ELF-1 (cell line): ENCODE results near the gene TBRG4.
"Not testable (repeated sequence)": the region's sequence is repeated elsewhere in the genome, so short reads cannot be mapped to it uniquely, and the experiment has no call there.

Experiments
- DNase-seq: peaks from one replicate; pipeline ENCODE4 v3.0.0-alpha.2; 2016; ENCODE audit warnings: low read depth, low spot score

TBRG4 gene

DNA sequence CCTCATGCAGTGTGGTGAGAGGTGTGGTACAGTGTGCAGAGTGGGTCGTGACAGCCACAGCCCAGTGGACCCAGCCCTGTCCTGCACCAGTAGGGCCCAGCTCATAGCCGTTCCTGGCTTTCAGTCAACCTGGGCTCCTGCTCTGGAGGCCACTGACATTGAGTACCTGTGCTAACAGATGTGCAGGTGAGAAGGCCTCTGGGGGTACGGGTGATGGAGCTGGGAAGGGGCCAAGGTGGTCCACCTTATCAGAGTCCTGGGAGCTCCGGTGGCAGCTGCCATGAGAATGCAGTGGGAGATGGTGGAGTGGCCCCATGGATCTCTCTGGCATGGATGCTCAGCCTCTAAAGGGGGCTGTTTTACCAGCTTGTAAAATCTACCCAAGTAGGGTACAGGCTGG, 6.1 kb upstream of the TBRG4 start:
- no peak for DNase-seq

DNA sequence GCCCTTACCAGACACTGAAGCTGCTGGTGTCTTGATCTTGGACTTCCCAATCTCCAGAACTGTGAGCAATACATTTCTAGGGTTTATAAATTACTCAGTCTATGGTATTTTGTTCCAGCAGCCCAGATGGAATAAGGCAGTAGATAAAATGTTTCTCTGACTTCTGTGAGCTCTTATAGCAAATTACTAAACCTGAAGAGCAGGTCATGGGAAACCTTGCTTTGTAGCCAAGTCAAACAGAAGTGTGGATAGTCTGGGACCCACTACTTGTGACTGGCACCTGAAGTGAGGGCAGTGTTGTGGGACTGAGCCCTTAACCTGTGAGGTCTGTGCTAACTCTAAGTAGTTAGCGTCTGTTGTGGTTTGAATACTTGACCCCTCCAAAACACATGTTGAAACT, 4.6 kb upstream of the TBRG4 start:
- DNase-seq: no peak

DNA sequence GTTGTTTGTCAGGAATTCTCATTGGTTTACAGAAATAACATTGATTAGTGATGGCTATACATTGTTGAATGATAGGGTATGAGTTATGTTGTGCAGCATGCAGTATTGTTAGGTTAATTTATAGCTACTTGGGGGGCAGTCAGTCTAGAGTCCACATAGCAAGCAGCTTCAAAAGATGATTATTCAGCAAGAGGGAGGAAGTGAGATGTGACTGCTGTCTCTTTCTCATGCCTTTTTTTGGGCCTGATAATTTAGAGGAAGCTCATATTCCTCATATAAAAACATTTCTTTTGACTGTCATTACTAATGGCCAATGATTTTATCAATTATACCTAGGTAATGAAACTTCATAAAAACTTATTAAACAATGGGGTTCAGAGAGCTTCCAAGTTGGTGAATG, 3.4 kb upstream of the TBRG4 start:
- no peak for DNase-seq

DNA sequence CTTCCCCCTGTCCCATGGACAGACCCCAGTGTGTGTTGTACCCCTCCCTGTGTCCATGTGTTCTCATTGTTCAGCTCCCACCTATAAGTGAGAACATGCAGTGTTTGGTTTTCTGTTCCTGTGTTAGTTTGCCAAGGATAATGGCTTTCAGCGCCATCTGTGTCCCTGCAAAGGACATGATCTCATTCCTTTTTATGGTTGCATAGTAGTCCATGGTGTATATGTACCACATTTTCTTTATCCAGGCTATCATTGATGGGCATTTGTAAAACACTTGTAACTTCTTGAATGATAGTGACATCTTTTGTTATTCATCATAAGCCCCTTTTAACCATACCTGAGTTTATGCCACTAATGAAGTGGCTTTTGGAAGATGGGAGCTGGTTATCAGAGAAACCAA, 2.8 kb upstream of the TBRG4 start:
- not testable (repeated sequence) for DNase-seq

DNA sequence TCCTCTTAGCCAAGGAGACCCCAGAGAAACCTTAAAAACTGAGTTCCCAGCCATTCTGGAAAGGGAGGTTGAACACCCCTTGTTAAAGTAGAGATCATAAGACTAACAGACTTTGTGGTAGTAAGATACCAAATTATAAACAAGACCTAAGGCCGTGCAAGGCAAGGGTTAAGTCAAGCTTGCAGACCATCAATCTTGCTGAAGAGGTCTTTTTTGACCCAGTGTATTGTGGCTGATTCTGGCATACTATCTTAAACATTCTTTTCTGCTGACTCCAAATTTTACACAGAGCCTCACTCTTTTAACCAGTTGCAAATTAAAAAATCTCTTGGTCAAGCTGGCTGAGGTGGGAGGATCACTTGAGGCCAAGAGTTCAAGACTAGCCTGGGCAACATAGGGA, 1.2 kb upstream of the TBRG4 start:
- no peak for DNase-seq

DNA sequence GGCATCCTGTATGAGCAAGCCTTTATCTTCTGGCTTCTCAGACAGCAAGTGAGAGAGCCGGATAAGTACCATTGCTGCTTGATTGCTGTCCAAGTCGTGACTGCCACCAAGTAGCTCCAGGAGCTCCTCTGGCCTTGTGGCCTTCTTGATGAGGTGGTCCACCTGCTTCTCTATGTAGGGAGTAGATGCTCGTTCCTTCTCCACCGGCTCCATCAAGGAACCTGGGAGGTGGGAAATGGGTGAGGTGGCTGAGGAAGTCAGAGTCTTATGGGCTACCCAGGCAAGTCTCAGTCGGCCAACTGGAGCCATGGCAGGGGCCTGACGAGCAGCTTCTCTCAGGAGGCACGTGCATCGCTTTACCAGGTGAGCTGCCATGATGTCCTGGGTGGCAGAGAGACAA, 2.6 kb downstream of the TBRG4 start:
- no peak for DNase-seq

DNA sequence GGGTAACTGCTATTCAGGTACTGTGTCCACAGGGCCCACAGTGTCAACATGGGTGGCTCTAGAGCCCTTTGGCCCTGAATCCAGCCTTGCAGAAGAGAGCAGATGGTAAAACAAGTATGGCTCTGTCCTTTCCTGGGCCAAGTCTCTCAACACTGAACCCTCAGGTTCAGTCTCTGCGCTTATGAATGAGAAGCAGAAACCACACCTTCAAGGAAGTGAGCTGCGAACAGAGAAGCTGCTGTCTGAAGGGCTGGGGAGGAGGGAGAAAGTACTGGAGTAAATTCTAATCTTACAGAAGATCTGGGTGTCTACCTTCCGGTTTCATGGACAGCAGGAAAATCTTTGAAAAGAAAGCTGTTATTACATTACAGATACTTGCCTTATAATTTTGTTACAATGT, 4.1 kb downstream of the TBRG4 start:
- no peak for DNase-seq

DNA sequence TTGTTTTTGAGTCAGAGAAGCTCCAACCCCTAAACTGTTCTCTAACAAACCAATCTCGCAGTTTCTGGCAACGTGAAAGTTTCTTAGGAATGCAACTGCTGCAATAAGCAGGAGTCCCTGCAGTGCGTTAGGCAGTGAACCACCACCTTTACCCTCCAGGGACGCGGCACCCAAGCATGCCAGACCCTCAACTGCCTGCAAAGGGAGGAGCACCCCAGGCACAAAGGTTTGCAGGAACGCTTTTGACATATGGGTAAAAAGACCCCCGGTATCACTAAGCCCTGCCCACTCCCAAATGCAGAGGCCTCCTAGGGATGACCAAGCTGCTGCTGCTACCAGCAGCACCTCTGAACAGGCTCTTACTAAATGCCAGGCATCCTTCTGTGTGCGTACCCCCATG, 4.7 kb downstream of the TBRG4 start:
- no peak for DNase-seq

DNA sequence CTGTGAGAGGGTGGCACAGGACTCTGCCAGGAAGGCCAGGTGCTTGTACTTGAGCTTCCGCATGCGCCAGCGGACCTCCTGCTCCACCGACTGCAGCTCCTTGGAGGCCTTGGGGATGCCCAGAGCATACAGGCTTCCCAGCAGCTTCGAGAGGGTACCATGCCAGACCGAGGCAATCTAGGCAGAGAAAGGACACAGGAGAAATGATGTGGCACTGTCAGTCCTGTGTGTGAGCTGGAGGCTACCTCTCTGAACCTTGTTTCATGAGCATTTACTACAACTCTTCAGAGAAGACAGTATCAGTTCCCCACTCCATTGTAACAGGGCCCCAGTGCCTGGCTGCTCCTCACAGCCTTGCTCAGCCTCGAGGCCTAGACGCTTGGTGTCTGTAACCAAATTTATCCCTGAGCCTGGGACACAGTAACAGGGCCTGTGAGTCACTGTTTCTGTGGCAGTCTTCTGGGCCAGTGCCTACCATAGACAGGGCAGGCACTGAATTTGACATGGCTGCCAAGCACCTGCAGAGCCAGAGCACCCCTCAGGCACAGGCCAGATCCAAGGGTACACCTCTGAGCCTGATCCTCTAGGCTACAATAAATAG, 5.8 kb downstream of the TBRG4 start:
- DNase-seq: no peak

DNA sequence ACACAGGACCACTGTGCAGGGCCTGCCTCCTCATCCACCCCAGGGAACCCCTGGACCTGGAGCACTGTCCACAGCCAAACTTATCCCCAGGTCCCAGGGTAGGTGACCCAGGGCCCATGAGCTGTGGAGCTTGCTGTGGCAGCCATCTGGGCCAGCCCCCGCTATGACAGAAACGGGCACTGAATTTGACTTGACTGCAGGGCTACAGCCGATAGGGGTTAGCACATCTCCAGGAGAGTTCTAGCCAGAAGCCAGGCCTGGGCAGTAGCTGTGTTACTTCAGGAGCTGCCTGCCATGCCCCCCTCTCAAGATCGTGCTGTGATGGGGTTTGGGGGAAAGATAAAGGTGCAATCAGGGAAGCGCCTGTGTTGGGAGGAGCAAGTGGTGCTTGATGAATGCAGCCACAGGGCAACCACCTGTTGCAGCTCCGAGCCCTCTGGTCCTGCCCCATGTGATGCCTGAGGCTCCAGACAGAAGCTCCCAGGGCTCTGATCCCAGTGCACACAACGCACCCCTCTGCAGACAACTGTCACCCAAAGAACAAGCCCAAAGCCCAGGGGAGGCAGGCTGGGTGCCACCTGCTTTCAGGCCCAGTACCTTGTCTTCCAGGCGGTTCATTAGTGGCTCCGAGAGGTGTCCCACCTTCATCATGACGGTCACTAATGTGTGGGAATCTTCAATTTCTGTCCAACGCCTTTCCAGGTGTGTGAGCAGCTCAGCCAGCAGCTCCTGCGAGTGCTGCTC, 6.5 kb downstream of the TBRG4 start:
- no peak for DNase-seq

DNA sequence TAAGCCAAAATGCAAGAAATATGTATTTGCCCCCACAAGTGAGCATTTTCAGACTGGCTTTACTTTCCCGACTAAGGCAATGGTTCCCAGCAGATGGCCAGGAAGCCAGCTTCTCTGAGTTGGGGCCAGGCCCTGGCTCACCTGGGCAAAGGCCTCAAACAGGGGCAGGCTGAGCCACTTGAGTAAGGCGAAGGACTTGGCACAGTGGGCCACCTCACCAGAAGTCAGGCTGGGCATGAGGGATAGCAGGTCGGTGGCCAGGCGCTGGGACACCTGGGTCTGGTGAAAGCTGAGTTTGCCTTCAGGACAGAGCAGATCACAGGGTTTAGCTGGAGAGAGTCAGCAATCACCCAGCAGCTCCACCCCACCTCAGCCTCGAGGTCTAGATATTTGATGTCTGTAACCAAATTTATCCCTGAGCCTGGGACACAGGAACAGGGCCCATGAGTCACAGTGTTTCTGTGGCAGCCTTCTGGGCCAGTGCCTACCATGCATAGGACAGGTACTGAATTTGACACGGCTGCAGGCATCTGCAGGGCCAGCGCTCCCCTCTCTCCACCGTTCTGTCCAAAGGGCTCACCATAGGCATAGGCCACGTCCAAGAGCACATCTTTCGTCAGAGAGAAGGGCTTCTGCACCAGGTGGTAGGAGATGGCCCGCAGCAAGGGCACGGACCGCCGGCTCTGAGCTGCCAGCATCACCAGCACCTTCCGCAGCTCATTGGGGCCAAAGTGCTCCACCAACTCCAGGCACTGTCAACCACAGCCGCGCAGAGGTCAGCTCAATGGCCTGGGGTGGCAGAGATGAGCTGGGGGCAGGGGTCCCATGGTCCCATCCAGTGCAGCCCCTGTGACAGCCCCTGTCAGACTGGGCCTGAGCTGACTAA, 7.3 kb downstream of the TBRG4 start:
- DNase-seq: no peak

DNA sequence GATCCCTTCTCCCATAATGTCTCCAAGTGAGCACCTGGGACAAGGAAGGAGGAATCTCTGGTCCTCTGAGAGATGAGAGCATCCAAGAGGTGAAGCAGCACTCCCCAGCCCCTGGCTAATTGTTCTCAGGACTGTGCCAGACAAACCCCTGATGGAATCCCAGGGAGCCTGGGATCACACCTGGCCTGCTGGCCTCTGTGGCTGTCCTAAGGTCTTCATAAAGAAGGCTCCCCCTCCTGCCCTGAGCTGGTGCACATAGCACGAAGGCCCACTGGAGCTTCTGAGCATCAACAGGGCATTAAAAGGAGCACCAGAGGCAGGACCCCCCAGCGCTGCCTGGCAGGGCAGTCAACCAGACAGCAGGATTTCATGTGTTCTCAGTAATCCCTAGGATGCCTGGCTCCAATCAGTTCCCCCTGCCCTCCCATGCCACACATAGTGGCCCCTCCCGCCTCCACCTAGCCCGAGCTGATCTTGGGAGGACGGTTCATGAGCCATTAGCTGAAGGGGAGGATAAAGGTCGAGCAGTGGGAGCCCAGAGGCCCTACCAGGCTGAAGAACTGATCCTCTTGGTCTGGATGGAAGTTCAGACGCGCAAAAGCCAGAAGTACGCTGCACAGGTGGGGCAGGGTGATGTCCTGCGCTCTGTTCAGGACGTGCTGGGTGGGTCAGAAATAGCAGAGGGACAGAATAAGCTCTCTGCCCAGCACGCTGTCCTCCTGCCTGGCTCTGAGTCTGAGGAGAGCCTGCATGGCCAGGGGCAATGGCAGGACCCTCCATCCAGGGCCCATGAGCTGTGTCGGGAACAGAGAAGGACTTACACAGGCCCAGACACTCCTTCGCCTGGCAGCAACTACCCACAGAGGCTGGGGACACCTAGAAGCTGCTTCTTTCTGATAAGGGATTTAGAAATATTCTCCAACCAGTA, 8.4 kb downstream of the TBRG4 start:
- DNase-seq: no peak

DNA sequence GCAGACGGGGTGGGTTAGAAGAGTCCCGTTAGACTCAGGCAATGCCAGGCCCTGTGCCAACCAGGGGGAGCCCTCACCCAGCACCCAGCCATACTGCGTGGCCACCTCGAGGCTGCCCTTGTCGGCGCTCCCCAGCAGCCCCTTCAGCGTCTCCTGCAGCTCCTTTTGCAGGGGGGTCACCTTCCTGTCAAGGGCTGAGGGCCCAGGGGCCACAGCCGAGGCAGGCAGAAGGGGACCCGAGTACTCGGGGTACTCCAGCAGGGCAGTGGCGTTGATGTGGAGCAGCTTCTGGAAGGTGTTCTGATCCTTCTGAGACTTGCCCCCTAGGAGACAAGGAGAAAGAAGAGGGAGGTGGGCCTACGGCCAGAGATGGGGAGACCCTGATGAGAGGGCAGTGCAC, 9.7 kb downstream of the TBRG4 start:
- no peak for DNase-seq

DNA sequence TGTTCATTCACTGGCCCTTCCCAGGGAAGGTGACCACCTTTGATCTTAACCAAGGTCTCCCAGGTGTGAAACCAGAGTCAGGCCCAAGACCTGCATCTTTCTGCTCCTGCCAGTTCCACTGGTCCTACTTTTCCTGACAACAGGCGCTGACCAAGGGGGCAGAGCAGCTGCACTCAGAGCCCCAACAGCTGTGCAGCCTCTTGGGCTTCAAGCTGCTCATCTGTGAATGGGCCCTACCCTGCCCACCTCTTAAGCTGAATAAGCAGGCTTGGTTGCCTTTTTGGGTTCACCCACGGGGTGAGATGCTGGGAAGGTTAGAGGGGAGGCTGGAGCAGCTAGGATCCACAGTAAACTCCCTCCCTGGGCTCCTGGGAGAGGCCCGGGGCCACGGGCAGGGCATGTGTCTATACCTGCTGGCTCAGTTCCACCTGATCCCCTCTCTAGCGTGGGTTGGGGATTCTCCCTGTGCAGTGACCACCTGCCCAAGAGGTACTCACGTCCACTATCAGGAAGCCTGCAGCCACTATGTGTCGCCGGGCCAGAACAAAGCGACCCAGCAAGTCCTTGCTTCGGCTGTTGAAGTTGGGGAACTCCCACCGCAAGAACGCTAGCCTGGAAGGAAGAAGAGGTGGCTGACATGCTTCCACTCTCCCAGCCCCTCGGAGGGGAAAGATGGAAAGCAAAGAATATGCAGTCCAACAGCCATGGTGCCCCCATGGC, 10.6 kb downstream of the TBRG4 start:
- no peak for DNase-seq

DNA sequence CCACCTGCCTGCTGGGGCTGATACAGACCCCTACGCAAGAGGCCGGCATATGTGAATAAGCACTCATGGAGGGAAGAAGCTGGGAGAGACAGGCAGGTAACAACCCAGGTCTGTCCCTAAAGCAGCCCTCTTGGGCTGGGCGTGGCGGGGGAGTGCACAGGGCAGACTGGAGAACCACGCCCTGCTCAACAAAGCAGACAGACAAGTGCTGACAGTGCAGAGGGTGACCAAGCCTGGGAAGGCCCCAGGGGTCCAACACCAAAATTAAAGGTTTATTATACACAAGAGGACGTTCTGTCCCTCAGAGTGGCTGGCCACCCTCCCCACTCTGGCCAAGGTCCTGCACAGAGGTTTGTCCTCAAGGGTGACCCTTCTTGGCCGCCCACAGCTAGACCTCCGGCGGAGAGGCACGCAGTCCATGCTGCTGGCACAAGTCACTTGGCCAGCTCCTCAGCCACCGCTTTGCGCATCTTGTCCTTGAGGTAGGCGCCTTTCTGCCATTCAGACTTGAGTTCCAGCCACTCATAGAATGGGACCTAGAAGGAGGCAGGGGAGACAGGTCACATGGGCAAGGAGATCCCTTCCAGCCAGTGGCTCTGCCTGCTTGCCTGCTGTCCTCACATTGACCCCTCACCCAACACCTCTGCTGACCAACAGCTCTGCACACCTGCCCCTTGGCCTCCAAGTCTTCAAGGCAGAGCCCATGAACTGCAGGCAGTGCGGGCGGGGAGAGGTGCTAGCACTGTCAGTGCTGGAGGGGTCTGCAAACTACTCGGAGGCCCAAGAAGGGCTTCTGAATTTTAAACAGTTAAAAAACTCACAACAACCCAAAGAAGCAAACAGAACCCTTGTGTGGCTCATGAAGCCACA, 11.4 kb downstream of the TBRG4 start:
- no peak for DNase-seq

DNA sequence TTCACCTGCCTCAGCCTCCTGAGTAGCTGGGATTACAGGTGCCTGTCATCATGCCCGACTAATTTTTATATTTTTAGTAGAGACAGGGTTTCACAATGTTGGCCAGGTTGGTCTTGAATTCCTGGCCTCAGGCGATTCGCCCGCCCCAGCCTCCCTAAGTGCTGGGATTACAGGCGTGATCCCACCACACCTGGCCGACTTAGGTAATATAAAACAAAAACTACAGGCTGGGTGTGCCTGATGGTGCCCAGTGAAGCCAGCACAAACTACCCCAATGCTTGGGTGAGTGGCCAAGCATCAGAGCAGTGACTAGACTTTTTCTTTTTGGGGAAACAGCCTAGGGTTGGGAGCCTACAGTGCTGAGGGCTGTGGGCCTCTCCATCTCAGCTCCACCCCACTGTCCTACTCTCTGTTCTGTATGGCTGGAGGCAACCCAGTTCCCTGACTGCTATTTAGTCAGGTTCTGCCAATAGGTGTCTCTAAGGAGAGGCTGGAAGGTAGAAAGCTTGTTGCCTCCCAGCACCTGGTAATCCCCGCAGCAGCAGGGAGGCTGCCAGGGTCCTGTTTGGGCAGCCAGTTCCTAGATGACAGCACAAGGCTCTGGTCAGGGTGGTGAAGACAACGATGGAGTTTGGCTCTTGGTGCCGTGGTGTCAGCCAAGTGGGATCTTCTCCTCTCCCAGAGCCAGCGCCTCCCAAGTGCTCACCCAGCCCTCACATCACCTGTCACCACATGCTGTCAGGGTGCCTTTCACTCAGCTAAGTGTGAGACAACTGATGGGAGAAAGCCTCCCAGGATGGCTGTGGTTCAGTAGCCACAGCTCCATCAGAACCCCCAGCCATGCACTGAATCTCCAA, 12.3 kb downstream of the TBRG4 start:
- no peak for DNase-seq

DNA sequence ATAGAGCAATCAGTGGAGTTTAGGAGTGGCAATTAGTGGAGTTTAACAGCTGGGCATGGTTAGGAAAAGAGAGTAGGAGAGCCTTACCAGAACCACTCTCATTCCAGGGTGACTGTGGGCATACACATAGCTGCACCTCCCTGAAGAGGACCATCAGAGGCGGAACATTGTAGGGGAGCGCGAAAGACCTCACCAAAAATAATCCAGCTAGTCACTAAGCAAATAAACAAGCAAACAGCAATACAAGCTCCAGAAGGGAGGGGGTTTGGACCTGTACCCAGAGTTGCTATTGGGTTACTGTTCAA, 18.6 kb downstream of the TBRG4 start:
- DNase-seq: no peak

DNA sequence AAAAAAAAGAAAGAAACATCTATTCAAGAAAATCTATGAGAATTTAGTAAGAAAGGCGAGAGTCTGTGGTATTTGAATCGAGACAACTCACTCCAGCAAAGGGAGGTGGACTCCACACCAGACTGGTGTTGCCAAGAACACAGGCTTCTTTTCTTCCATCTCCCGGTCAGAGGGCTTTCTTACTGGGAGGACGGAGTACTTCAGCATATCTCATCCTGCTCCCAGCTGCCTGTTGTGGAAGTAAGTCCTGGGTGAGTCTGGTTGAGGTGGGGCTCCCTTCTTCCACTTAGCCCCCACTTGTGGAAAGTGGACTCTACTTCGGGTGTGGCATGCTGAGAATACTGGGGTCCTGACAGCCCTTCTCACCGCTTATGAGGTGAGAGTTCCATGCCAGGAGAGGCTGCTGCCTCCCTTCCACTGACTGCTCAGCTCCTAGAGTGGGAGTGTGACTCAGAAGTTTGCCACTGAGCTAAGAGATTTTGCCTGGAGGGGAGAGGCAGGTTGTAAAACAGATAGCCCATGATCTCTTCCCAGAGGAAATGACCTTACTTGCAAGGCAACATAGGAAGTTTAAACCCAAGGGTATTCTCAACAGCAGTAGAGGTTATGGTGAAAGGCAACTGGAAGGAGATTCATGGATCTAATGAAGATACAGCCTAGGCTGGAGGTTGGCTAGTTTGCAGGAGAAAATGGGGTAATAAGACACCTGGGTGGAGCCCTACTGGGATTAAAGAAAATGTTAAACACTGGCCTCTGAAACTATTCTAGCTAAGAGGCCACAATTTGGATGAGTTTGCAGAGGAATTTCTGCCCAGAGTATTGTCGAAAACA, 19.2 kb downstream of the TBRG4 start:
- peak; percentile 62 for DNase-seq
